Hepatocyte (in vitro differentiated cells): ENCODE measurements around the gene DOCK3.

ENCODE experiments used
- EZH2 ChIP-seq: fragments of 200-600 bp; sonication (generic); IDR thresholded peaks from 2 replicates; pipeline ENCODE4 v1.6.1; 2016; ENCODE audit warnings: antibody characterized with exemption, mild to moderate bottlenecking, borderline replicate concordance
- TF ChIP-seq, protein P1 (sequence below): fragments of 200-600 bp; sonication (generic); IDR thresholded peaks from 2 replicates; pipeline ENCODE4 v1.5.1; 2016; ENCODE audit warnings: antibody characterized with exemption, mild to moderate bottlenecking; ENCODE audit not compliant: poor library complexity

DNA sequence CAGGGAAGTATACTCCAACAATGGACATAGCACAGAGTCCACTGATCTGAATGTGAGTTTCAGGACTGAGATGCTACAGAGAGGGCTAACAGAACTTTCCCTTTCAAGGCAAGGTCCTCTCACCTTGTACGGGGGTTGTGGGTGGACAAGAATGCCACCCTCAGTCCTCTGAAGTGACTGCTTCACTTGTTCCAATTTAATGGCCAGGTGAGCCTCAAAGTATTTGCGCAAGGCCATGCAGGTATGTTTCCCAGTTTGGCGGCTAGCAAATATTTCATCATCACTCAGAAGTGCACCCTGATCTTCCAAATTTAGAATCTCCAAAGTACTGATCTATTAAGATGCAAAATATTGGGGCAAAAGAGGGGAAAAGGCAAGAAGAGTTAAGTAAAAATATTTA lies 754.4 kb downstream of the DOCK3 start:
- TF ChIP-seq, protein P1, sequence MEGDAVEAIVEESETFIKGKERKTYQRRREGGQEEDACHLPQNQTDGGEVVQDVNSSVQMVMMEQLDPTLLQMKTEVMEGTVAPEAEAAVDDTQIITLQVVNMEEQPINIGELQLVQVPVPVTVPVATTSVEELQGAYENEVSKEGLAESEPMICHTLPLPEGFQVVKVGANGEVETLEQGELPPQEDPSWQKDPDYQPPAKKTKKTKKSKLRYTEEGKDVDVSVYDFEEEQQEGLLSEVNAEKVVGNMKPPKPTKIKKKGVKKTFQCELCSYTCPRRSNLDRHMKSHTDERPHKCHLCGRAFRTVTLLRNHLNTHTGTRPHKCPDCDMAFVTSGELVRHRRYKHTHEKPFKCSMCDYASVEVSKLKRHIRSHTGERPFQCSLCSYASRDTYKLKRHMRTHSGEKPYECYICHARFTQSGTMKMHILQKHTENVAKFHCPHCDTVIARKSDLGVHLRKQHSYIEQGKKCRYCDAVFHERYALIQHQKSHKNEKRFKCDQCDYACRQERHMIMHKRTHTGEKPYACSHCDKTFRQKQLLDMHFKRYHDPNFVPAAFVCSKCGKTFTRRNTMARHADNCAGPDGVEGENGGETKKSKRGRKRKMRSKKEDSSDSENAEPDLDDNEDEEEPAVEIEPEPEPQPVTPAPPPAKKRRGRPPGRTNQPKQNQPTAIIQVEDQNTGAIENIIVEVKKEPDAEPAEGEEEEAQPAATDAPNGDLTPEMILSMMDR = no peak
- no peak for TF ChIP-seq EZH2
